SK-N-SH treated with all-trans-retinoic acid at 6 μM for 48 hours (cell line): ENCODE data around the gene ADCY9.

Experiments used
- ATAC-seq: fragments of 200-7000 bp; cut with Tn5 transposase; 3 replicates; pipeline ENCODE4 v1.9.1; 2020; ENCODE audit warnings: mild to moderate bottlenecking, moderate library complexity
- ARNTL ChIP-seq: fragments of 450-650 bp; formaldehyde crosslinking; IDR thresholded peaks from 2 replicates; pipeline ENCODE4 v1.5.0; 2020; ENCODE audit warnings: low read depth, mild to moderate bottlenecking, moderate library complexity, borderline replicate concordance
- BACH2 ChIP-seq: fragments of 250-450 bp; sonication (Bioruptor Pico); IDR thresholded peaks from 2 replicates; pipeline ENCODE4 v1.9.0; 2021; ENCODE audit warnings: mild to moderate bottlenecking, borderline replicate concordance
- CSDC2 ChIP-seq: fragments of 250-450 bp; sonication (Bioruptor Pico); IDR thresholded peaks from 2 replicates; pipeline ENCODE4 v1.5.0; 2020; ENCODE audit warnings: mild to moderate bottlenecking, moderate library complexity
- ESRRG ChIP-seq: fragments of 250-450 bp; sonication (Bioruptor Pico); IDR thresholded peaks from 2 replicates; pipeline ENCODE4 v1.6.1; 2021; ENCODE audit warnings: mild to moderate bottlenecking
- POU6F1 ChIP-seq: fragments of 250-450 bp; sonication (Bioruptor Pico); IDR thresholded peaks from 2 replicates; pipeline ENCODE4 v1.8.0; 2021; ENCODE audit warnings: low read depth, mild to moderate bottlenecking, moderate library complexity, borderline replicate concordance
- PPARA ChIP-seq: fragments of 250-450 bp; sonication (Bioruptor Pico); IDR thresholded peaks from 2 replicates; pipeline ENCODE4 v1.5.0; 2020; ENCODE audit warnings: mild to moderate bottlenecking, borderline replicate concordance
- RARB ChIP-seq: fragments of 250-450 bp; sonication (Bioruptor Pico); IDR thresholded peaks from 2 replicates; pipeline ENCODE4 v1.8.0; 2021; ENCODE audit warnings: mild to moderate bottlenecking, moderate library complexity
- SNAI2 ChIP-seq: fragments of 250-450 bp; sonication (Bioruptor Pico); IDR thresholded peaks from 2 replicates; pipeline ENCODE4 v1.5.0; 2020; ENCODE audit warnings: mild to moderate bottlenecking, moderate library complexity
- TCF4 ChIP-seq: fragments of 250-450 bp; sonication (Bioruptor Pico); IDR thresholded peaks from 2 replicates; pipeline ENCODE4 v1.8.0; 2021; ENCODE audit warnings: mild to moderate bottlenecking, moderate library complexity, borderline replicate concordance
- TOX ChIP-seq: fragments of 250-450 bp; sonication (Bioruptor Pico); IDR thresholded peaks from 2 replicates; pipeline ENCODE4 v1.8.0; 2021; ENCODE audit warnings: mild to moderate bottlenecking, moderate library complexity, borderline replicate concordance
- ZFP3 ChIP-seq: fragments of 250-450 bp; sonication (Bioruptor Pico); IDR thresholded peaks from 2 replicates; pipeline ENCODE4 v1.5.0; 2020; ENCODE audit warnings: mild to moderate bottlenecking, moderate library complexity
- ZFP30 ChIP-seq: fragments of 450-650 bp; formaldehyde crosslinking; IDR thresholded peaks from 2 replicates; pipeline ENCODE4 v1.5.0; 2022; ENCODE audit warnings: mild to moderate bottlenecking, moderate library complexity
- ZNF565 ChIP-seq: fragments of 450-650 bp; formaldehyde crosslinking; conservative IDR thresholded peaks from 2 replicates; pipeline ENCODE4 v1.5.0; 2020; ENCODE audit warnings: low read depth, mild to moderate bottlenecking, moderate library complexity
- ZNF8 ChIP-seq: fragments of 450-650 bp; formaldehyde crosslinking; IDR thresholded peaks from 2 replicates; pipeline ENCODE4 v1.5.0; 2020; ENCODE audit warnings: mild to moderate bottlenecking, moderate library complexity
- TF ChIP-seq, protein P1 (sequence below): fragments of 250-450 bp; sonication (Bioruptor Pico); IDR thresholded peaks from 2 replicates; pipeline ENCODE4 v1.5.1; 2021; ENCODE audit warnings: mild to moderate bottlenecking, moderate library complexity
- TF ChIP-seq, protein P2 (sequence below): fragments of 250-450 bp; sonication (Bioruptor Pico); IDR thresholded peaks from 2 replicates; pipeline ENCODE4 v1.5.0; 2020; ENCODE audit warnings: mild to moderate bottlenecking, moderate library complexity

Gene ADCY9

GRCh38 chr16:3986235-3986544 lies 130.1 kb downstream of the ADCY9 start:
- no peak for ATAC-seq

GRCh38 chr16:3984111-3985060 lies 131.9 kb downstream of the ADCY9 start:
- no peak for ATAC-seq
- TF ChIP-seq POU6F1 (CRISPR knock-in tag) (no peak), RARB (CRISPR knock-in tag) (no peak), TCF4 (CRISPR knock-in tag) (no peak), ZNF565 (no peak), SNAI2 (CRISPR knock-in tag) (no peak), CSDC2 (CRISPR knock-in tag) (no peak), ZNF8 (CRISPR knock-in tag) (no peak), PPARA (CRISPR knock-in tag) (no peak), ZFP3 (no peak)
- TF ChIP-seq, protein P1, sequence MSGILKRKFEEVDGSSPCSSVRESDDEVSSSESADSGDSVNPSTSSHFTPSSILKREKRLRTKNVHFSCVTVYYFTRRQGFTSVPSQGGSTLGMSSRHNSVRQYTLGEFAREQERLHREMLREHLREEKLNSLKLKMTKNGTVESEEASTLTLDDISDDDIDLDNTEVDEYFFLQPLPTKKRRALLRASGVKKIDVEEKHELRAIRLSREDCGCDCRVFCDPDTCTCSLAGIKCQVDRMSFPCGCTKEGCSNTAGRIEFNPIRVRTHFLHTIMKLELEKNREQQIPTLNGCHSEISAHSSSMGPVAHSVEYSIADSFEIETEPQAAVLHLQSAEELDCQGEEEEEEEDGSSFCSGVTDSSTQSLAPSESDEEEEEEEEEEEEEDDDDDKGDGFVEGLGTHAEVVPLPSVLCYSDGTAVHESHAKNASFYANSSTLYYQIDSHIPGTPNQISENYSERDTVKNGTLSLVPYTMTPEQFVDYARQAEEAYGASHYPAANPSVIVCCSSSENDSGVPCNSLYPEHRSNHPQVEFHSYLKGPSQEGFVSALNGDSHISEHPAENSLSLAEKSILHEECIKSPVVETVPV (CRISPR knock-in tag) = no peak
- TF ChIP-seq, protein P2, sequence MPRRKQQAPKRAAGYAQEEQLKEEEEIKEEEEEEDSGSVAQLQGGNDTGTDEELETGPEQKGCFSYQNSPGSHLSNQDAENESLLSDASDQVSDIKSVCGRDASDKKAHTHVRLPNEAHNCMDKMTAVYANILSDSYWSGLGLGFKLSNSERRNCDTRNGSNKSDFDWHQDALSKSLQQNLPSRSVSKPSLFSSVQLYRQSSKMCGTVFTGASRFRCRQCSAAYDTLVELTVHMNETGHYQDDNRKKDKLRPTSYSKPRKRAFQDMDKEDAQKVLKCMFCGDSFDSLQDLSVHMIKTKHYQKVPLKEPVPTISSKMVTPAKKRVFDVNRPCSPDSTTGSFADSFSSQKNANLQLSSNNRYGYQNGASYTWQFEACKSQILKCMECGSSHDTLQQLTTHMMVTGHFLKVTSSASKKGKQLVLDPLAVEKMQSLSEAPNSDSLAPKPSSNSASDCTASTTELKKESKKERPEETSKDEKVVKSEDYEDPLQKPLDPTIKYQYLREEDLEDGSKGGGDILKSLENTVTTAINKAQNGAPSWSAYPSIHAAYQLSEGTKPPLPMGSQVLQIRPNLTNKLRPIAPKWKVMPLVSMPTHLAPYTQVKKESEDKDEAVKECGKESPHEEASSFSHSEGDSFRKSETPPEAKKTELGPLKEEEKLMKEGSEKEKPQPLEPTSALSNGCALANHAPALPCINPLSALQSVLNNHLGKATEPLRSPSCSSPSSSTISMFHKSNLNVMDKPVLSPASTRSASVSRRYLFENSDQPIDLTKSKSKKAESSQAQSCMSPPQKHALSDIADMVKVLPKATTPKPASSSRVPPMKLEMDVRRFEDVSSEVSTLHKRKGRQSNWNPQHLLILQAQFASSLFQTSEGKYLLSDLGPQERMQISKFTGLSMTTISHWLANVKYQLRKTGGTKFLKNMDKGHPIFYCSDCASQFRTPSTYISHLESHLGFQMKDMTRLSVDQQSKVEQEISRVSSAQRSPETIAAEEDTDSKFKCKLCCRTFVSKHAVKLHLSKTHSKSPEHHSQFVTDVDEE (CRISPR knock-in tag) = no peak

More at GRCh38 chr16:3986235-3986544, 130.1 kb downstream of the ADCY9 start:
- TF ChIP-seq TCF4 (CRISPR knock-in tag) = no peak
- TF ChIP-seq ZFP30 (CRISPR knock-in tag) = no peak
- TF ChIP-seq ZNF565 = no peak
- TF ChIP-seq PPARA (CRISPR knock-in tag) = no peak
- no peak for TF ChIP-seq CSDC2 (CRISPR knock-in tag)
- TF ChIP-seq, protein P1 (CRISPR knock-in tag) = no peak
- no peak for TF ChIP-seq RARB (CRISPR knock-in tag)
- TF ChIP-seq ESRRG (CRISPR knock-in tag) = no peak
- TF ChIP-seq POU6F1 (CRISPR knock-in tag) = no peak
- TF ChIP-seq TOX (CRISPR knock-in tag) = no peak
- no peak for TF ChIP-seq BACH2
- no peak for TF ChIP-seq ARNTL (CRISPR knock-in tag)
- TF ChIP-seq, protein P2 (CRISPR knock-in tag) = no peak
